GM21526 (cell line): Measurements from ENCODE around the gene PCDHGA1.

Experiments
- ATAC-seq: cut with Tn5 transposase; IDR thresholded peaks from one replicate; pipeline ENCODE4 v1.9.1; 2021; ENCODE audit warnings: moderate library complexity; ENCODE audit not compliant: unreplicated experiment, low FRiP score

The PCDHGA1 gene

GRCh38 chr5:141488591-141489561, 158.6 kb downstream of the PCDHGA1 start, which contains the start of gene PCDHGC5:
TSS of gene PCDHGC5 (plus strand) at chr5:141489081. CDS start at chr5:141489241, 160 bp downstream.
- no peak for ATAC-seq

- no peak for ATAC-seq
Measured at GRCh38 chr5:141489841-141490240, 159.5 kb downstream of the PCDHGA1 start.

- no peak for ATAC-seq
Measured at GRCh38 chr5:141490271-141490670, 160.0 kb downstream of the PCDHGA1 start.

DNA sequence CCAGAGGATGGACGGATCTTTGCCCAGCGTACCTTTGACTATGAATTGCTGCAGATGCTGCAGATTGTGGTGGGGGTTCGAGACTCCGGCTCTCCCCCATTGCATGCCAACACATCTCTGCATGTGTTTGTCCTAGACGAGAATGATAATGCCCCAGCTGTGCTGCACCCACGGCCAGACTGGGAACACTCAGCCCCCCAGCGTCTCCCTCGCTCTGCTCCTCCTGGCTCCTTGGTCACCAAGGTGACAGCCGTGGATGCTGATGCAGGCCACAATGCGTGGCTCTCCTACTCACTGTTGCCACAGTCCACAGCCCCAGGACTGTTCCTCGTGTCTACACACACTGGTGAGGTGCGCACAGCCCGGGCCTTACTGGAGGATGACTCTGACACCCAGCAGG, 160.5 kb downstream of the PCDHGA1 start:
- no peak for ATAC-seq

- peak; percentile 29 for ATAC-seq
Measured at GRCh38 chr5:141491323-141492167, 161.2 kb downstream of the PCDHGA1 start.

GRCh38 chr5:141492168-141492885, 162.0 kb downstream of the PCDHGA1 start:
- peak; percentile 43 for ATAC-seq

DNA sequence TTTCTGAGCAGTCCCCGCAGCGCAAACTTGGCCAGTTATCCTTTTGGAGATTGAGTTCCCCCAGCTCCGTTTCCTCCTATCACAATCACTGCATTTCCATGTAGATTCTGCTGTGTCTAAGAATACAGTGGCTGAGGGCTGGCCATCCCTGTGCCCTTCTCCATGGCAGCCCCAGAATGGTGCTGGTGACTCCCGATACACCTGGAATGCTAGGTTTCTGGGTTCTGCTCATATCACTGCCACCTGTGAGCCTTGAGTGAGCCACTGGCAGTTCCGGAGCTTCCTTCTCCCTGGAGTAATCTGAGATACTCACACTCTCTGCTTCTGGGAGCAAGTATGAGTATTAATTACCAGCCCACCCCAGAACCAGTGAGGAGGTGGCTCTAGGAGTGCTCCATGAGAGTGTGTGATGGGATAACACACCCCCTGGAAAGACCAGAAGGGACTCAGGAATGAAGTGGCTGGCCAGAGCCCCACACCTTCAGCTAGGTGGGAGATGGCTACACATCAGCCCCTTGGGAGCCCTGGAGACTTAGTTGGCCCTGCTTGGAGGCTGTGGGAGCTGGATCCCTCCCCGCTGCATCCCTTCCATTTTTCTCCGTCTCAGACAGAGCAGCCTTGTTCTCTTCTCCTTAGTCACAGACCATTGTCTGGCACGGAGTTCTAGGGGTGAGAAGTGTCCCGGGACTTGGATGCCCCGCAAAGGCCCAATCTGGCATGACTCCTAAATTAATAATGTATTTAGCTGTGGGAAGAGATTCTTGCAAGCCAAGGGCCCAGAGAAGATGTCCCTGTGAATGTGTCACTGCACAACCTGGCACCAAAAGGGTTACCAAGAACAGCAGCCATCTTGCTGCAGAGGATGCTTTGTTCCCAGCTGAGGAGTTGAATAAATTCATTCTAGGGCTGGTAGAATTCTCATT, 163.4 kb downstream of the PCDHGA1 start:
- no peak for ATAC-seq

DNA sequence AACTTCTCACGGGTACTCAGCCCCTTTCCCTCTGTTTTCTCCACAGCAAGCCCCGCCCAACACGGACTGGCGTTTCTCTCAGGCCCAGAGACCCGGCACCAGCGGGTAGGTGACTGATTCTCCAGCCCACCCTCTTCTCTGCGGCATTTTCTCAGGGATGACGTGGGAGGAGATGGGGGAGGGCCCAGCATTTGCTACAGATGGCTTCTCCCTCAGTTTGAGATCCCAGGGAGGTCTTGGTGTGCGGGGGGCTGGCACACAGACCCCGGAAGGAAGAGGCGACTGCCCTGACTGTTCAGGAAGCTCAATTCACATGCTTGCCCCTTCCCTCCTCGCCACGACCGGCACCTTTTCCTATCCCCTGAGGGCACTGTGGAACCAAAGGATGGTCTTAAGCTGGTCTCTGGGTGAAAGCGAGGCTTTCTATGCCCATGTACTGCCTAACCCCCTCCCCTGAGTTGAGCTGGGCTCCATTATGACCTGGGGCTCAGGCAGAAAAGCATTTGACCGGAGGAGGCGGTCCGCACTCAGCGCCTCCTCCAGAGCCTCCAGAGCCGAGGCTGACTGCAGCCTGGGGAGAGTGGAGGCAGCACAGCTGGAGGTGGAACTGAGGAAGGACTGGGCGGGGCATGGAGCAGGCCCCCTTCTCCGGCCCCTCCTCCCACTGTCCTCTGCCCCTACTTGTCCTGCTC, 164.6 kb downstream of the PCDHGA1 start:
- ATAC-seq, result no peak

DNA sequence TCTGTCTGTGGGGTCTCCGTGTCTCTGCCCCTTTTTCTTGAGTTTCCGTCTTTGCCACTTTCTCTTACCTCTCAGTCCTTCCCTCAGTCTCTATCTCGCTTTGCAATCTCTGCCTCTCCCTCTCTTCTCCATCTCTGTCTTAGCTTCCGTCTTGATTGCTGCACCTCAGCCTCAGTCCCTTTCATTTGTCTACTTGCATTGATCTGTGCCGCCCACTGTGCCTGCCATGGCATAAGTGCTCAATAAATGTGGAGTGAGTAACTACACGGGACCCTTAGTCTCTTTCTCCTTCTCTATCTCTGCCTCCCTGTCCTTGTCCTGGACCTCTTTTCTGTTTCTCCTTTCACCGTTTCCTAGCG, 165.1 kb downstream of the PCDHGA1 start:
- ATAC-seq, result no peak

GRCh38 chr5:141496038-141496437, 165.7 kb downstream of the PCDHGA1 start:
- ATAC-seq, result no peak

- no peak for ATAC-seq
Measured at GRCh38 chr5:141501761-141502160, 171.4 kb downstream of the PCDHGA1 start.

DNA sequence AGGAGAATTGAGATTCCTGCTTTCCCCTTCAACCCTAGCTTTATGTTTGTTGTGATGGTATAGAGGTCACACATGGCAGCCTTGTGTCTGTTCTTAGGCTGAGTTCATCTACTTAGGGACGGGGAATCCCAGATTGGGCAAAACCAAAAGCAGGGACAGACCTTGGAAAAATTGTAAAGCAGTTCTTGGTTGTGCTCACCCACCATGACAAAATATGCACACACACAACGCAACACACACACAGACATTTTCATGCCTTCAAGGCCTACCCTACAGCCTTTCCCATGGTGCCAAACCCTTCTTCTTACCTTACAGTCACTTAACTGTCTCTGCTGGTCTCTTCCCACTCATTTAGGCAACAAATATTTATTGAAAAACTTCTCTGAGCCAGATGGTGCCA, 173.4 kb downstream of the PCDHGA1 start:
- no peak for ATAC-seq

- no peak for ATAC-seq
Measured at GRCh38 chr5:141504216-141504615, 173.9 kb downstream of the PCDHGA1 start.

GRCh38 chr5:141506381-141507155, 176.3 kb downstream of the PCDHGA1 start:
- ATAC-seq, result no peak

- ATAC-seq, result peak; percentile 36
Measured at GRCh38 chr5:141507387-141508091, 177.2 kb downstream of the PCDHGA1 start.

- no peak for ATAC-seq
Measured at GRCh38 chr5:141508440-141508797, 178.1 kb downstream of the PCDHGA1 start.

DNA sequence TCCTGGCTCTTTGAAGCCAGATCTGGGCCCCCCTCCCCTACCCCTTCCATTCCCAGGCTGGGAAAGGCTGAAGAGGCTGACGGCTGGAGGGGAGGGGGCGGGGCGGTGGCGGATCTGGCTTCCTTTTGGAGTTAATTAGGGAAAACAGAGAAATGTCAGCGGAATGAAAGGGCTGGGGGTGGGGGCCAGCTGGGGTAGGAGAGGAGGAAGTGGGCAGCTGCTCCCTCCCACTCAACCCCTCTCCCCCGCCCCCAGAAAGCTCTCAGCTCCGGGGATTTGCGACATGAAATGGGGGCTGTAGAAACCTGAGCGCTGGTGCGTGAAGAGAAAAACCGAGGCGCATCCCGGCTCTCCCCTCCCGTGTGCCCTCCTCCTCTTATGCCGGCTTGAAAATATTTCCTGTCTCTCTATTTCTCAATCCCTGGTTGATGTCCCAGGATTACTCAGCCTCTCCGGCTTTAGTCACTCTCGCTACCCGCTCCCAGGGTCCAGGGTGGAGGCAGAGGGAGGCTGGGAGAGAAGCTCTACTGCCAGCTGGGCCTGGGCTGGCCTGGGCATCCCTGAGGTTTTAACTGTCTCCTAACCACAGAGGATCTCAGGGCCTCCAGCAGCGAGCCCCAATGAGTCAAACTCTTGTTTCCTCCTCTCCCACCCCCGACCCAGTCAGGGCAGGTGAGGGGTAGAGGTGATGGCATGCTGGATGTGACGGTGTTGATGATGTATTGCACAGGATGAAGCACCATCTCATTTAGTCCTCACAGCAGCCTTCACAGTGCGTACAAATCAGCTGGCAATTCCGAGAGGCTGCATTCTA, 178.7 kb downstream of the PCDHGA1 start:
- no peak for ATAC-seq
